H1 (cell line): ENCODE results near the gene SLC12A6. TPM values are rescaled to one million over a fixed set of nuclear protein-coding genes. Genes with fewer than 3 reads are reported as not detected.

ENCODE experiments used
- CTCF ChIA-PET: fragments of 300-600 bp; sonication (Branson Sonifier 250); formaldehyde crosslinking; loops from one replicate; lab custom pipeline; 2021; ENCODE audit not compliant: partially characterized antibody; lab: Charles Lee
- POLR2A ChIA-PET: fragments of 300-600 bp; sonication (Branson Sonifier 250); formaldehyde crosslinking; loops from one replicate; lab custom pipeline; 2021; ENCODE audit warnings: inconsistent platforms; ENCODE audit not compliant: partially characterized antibody; lab: Charles Lee
- DNase-seq, 2 experiments: peaks; one replicate each; pipeline versions ENCODE4 v3.0.0 to v3.0.0-alpha.2; 2010 to 2022; ENCODE audit warnings: low spot score in 2 of 2, low read depth in 1 of 2, mixed read lengths in 1 of 2
- FAIRE-seq: peaks from 2 replicates; lab custom pipeline; 2011; peaks lifted over from hg19 to GRCh38; lab: Jason Lieb, UNC
- H2AFZ ChIP-seq: 2 replicates; pipeline ENCODE4 v1.8.1; 2012; ENCODE audit warnings: low read length, inconsistent platforms
- H2AK5ac ChIP-seq: 2 replicates; pipeline ENCODE4 v1.6.1; 2013; ENCODE audit warnings: low read depth, low read length
- H2BK120ac ChIP-seq: replicated peaks from 2 replicates; pipeline ENCODE3; 2013; ENCODE audit warnings: low read depth, low read length, inconsistent platforms
- H2BK12ac ChIP-seq: 2 replicates; pipeline ENCODE4 v1.6.1; 2013; ENCODE audit warnings: low read depth, low read length
- H2BK15ac ChIP-seq: 2 replicates; pipeline ENCODE4 v1.6.1; 2013; ENCODE audit warnings: low read length
- H2BK20ac ChIP-seq: 2 replicates; pipeline ENCODE4 v1.6.1; 2013; ENCODE audit warnings: low read length
- H2BK5ac ChIP-seq: 2 replicates; pipeline ENCODE4 v1.6.1; 2013; ENCODE audit warnings: low read depth, low read length
- H3K14ac ChIP-seq: 2 replicates; pipeline ENCODE4 v1.6.1; 2013; ENCODE audit warnings: inconsistent platforms; ENCODE audit not compliant: insufficient read length
- H3K18ac ChIP-seq: 2 replicates; pipeline ENCODE4 v1.6.1; 2013; ENCODE audit warnings: low read length; ENCODE audit errors: extremely low read depth
- H3K23ac ChIP-seq: 2 replicates; pipeline ENCODE4 v1.6.1; 2013; ENCODE audit warnings: inconsistent platforms; ENCODE audit not compliant: insufficient read length
- H3K23me2 ChIP-seq: 2 replicates; pipeline ENCODE4 v1.6.1; 2013; ENCODE audit warnings: low read depth, low read length
- H3K27ac ChIP-seq: 2 replicates; pipeline ENCODE4 v1.6.1; 2011; ENCODE audit warnings: low read depth, low read length, inconsistent platforms
- H3K27me3 ChIP-seq, 4 experiments: replicated peaks in 1 of 4; 1 replicate in 1 of 4; 2 replicates in 3 of 4; pipeline versions ENCODE4 v1.6.1 to v1.8.1; 2011 to 2013; ENCODE audit warnings: low read length in 3 of 4, mild to moderate bottlenecking in 3 of 4, inconsistent platforms in 2 of 4, mixed read lengths in 2 of 4, moderate library complexity in 1 of 4; ENCODE audit not compliant: control insufficient read depth in 3 of 4, insufficient read depth in 3 of 4; ENCODE audit errors: extremely low read depth in 1 of 4
- H3K36me3 ChIP-seq, 4 experiments: 2 replicates each; pipeline versions ENCODE4 v1.6.1 to v1.8.1; 2011 to 2013; ENCODE audit warnings: mild to moderate bottlenecking in 4 of 4, low read length in 3 of 4, moderate library complexity in 2 of 4, control low read depth in 1 of 4, inconsistent platforms in 1 of 4; ENCODE audit not compliant: insufficient read depth in 4 of 4, control insufficient read depth in 2 of 4
- H3K4ac ChIP-seq: replicated peaks from 2 replicates; pipeline ENCODE3; 2013; ENCODE audit warnings: low read length, low read depth, mixed read lengths, inconsistent platforms; ENCODE audit not compliant: insufficient read length
- H3K4me1 ChIP-seq, 4 experiments: replicated peaks in 1 of 4; 1 replicate in 1 of 4; 2 replicates in 3 of 4; pipeline versions ENCODE4 v1.6.1 to v1.8.1; 2011 to 2013; ENCODE audit warnings: low read length in 3 of 4, inconsistent platforms in 2 of 4, mixed read lengths in 1 of 4; ENCODE audit not compliant: insufficient read depth in 4 of 4, control insufficient read depth in 3 of 4
- H3K4me2 ChIP-seq, 2 experiments: 2 replicates each; pipeline versions ENCODE4 v1.6.1 to v1.8.1; 2011 to 2013; ENCODE audit warnings: low read depth in 2 of 2, low read length in 2 of 2, control low read depth in 1 of 2, inconsistent platforms in 1 of 2, mild to moderate bottlenecking in 1 of 2; ENCODE audit not compliant: insufficient read depth in 1 of 2
- H3K4me3 ChIP-seq, 4 experiments: fragments of 200-600, 300-600 bp in 1 of 4; sonication (generic), shearing (Covaris generic), sonication (Bioruptor Twin) in 1 of 4; 2 replicates each; pipeline versions ENCODE4 v1.5.1 to v1.8.1; 2011 to 2016; ENCODE audit warnings: low read length in 4 of 4, low read depth in 3 of 4, control low read depth in 2 of 4, inconsistent platforms in 2 of 4, mild to moderate bottlenecking in 2 of 4, mixed read lengths in 1 of 4, moderate library complexity in 1 of 4; ENCODE audit not compliant: insufficient read depth in 2 of 4; ENCODE audit errors: extremely low read depth in 1 of 4
- H3K56ac ChIP-seq: replicated peaks from 2 replicates; pipeline ENCODE3; 2013; ENCODE audit warnings: low read depth, mild to moderate bottlenecking, mixed read lengths, low read length, inconsistent platforms; ENCODE audit not compliant: insufficient read length
- H3K79me1 ChIP-seq: 2 replicates; pipeline ENCODE4 v1.6.1; 2013; ENCODE audit warnings: low read depth, low read length, control low read depth
- H3K79me2 ChIP-seq, 2 experiments: 2 replicates each; pipeline versions ENCODE4 v1.6.1 to v1.8.1; 2012 to 2013; ENCODE audit warnings: low read length in 2 of 2, mild to moderate bottlenecking in 2 of 2, inconsistent platforms in 1 of 2; ENCODE audit not compliant: insufficient read depth in 2 of 2, control insufficient read depth in 1 of 2
- H3K9ac ChIP-seq, 4 experiments: replicated peaks in 1 of 4; 1 replicate in 1 of 4; 2 replicates in 3 of 4; pipeline versions ENCODE4 v1.6.1 to v1.8.1; 2011 to 2013; ENCODE audit warnings: low read depth in 3 of 4, low read length in 3 of 4, control low read depth in 2 of 4, mild to moderate bottlenecking in 2 of 4, moderate library complexity in 2 of 4, inconsistent platforms in 1 of 4; ENCODE audit errors: extremely low read depth in 1 of 4
- H3K9me3 ChIP-seq, 2 experiments: 2 replicates each; pipeline versions ENCODE4 v1.6.1 to v1.8.1; 2012 to 2013; ENCODE audit warnings: mild to moderate bottlenecking in 2 of 2, moderate library complexity in 2 of 2, control low read depth in 1 of 2, inconsistent platforms in 1 of 2, low read depth in 1 of 2, low read length in 1 of 2, mixed read lengths in 1 of 2; ENCODE audit not compliant: insufficient read depth in 2 of 2
- H4K20me1 ChIP-seq, 2 experiments: replicated peaks in 1 of 2; 2 replicates each; pipeline versions ENCODE3 to v1.8.1; 2011 to 2013; ENCODE audit warnings: inconsistent platforms in 2 of 2, low read length in 2 of 2, mild to moderate bottlenecking in 1 of 2; ENCODE audit not compliant: insufficient read depth in 2 of 2, control insufficient read depth in 1 of 2
- H4K5ac ChIP-seq: 2 replicates; pipeline ENCODE4 v1.6.1; 2013; ENCODE audit warnings: low read length, low read depth, mixed read lengths, inconsistent platforms; ENCODE audit not compliant: insufficient read length
- H4K8ac ChIP-seq: 2 replicates; pipeline ENCODE4 v1.8.0; 2013; ENCODE audit warnings: mild to moderate bottlenecking, moderate library complexity, low read length, inconsistent platforms; ENCODE audit not compliant: insufficient read depth; ENCODE audit errors: extremely low read depth
- H4K91ac ChIP-seq: replicated peaks from 2 replicates; pipeline ENCODE3; 2013; ENCODE audit warnings: low read length, mixed read lengths, inconsistent platforms; ENCODE audit not compliant: insufficient read length
- CHD2 ChIP-seq: IDR thresholded peaks from 2 replicates; pipeline ENCODE4 v1.6.1; 2012; ENCODE audit warnings: low read length, improper control_type of control experiment
- WGBS, 2 experiments: shearing (Covaris generic) in 1 of 2; methylation state at CpG; one replicate each; pipeline versions ENCODE4 v1.1.6 to v1.1.7; 2013 to 2015; ENCODE audit warnings: low lambda C conversion rate in 2 of 2, mixed read lengths in 2 of 2, inconsistent platforms in 1 of 2, low coverage in 1 of 2, missing lambda C conversion rate in 1 of 2; ENCODE audit not compliant: insufficient replicate concordance in 2 of 2, insufficient coverage in 1 of 2, insufficient read length in 1 of 2; ENCODE audit errors: extremely low coverage in 1 of 2, missing lambda C conversion rate in 1 of 2; 5-methylcytosine and 5-hydroxymethylcytosine counted together
- polyA plus RNA-seq, 7 experiments: library from polyadenylated mRNA; depleted of rRNA in 3 of 7; stranded (reverse) in 5 of 7; unstranded in 2 of 7; fragments of >200 nt in 5 of 7; fragments of 200-250 nt in 2 of 7; gene quantifications; 1 replicate in 5 of 7; 2 replicates in 1 of 7; 4 replicates in 1 of 7; pipeline versions ENCODE4 v1.2.1 to v1.2.3, GENCODE V29; 2011 to 2013; ENCODE audit warnings: missing spikeins in 2 of 7, mixed read lengths in 2 of 7
- total RNA-seq: library from RNA; stranded (reverse); fragmentation: NEBNext Ultra II Directional; extraction: Animal tissue kit (Norgen Biotek cat#: 25700); gene quantifications from 2 replicates; pipeline ENCODE4 v1.2.1, GENCODE V29; 2021

Gene SLC12A6
- total and polyA plus RNA-seq, 2 of the 8 experiments (the other 6 are each of a cell fraction or from before 2014, with no cell fraction given): 9.2 to 11.1 TPM

DNA sequence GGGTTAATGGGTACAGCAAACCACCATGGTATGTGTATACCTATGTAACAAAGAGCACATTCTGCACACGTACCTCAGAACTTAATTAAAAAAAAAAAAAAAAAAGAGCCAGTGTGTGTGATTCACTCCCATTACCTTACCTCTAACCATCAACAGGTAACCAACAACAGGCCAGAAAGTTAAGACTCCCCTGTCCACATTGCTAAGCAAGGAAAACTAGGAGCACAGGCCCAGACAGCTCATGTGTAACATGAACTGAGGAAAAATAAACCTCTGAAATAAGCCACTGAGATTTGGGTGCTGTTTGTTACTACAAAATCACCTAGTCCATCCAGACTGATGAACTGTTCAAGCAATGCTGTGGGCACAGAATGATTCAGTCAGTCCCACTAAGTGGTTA lies 133.6 kb downstream of the SLC12A6 start:
- DNase-seq (no peak), FAIRE-seq (no peak)
- Histone ChIP-seq H3K4ac (no peak overlapping the region), H2BK12ac (no peak overlapping the region), H3K4me2 (no peak overlapping the region), H3K4me1 (peaks cover 0 to 2% (median 0%) of the 10 kb centered on the region in 4 experiments; a peak in 1 of 7 replicates), H2BK120ac (no peak overlapping the region), H3K18ac (no peak overlapping the region), H2AFZ (no peak overlapping the region), H3K9ac (no peak overlapping the region), H2BK15ac (no peak overlapping the region), H3K27ac (no peak overlapping the region), H4K5ac (no peak overlapping the region), H2BK5ac (no peak overlapping the region), H3K27me3 (no peaks in the 10 kb centered on the region), H4K8ac (no peak overlapping the region), H3K23me2 (no peaks in the 10 kb centered on the region; the same call in 1 of the 2 replicates), H3K23ac (no peak overlapping the region), H3K4me3 (no peak overlapping the region), H4K20me1 (no peaks in the 10 kb centered on the region), H3K79me2 (peaks cover 10 to 88% of the 10 kb centered on the region in 2 experiments), H3K36me3 (no peaks in the 10 kb centered on the region; a peak in 2 of 8 replicates), H3K79me1 (no peaks in the 10 kb centered on the region; the same call in 1 of the 2 replicates), H4K91ac (no peak overlapping the region), H3K14ac (no peak overlapping the region), H2AK5ac (no peak overlapping the region), H2BK20ac (no peak overlapping the region), H3K56ac (no peak overlapping the region), H3K9me3 (no peaks in the 10 kb centered on the region; a peak in 1 of 4 replicates)
- WGBS, 2 experiments: 100% methylated on average over 1 of the region's 1 CpG; no CpG with 5 or more reads in 1 of the 2 experiments
- POLR2A ChIA-PET: no interaction called here
- CTCF ChIA-PET: interaction anchor here (0.6 to 1.5 kb wide), 3 partner anchors 11 to 94 kb away, joined by 3 to 5 read pairs (median 4); no protein-coding TSS in a partner anchor
- no peak for TF ChIP-seq CHD2
